Right lobe of liver (tissue), 6 donors: ENCODE results near the gene AATK. TPM values are rescaled to one million over a fixed set of nuclear protein-coding genes. Genes with fewer than 3 reads are reported as not detected.

Source experiments
- ATAC-seq, 4 donors: fragments of 200-7000 bp; cut with Tn5 transposase; one replicate each; pipeline ENCODE4 v1.9.1; 2020; ENCODE audit warnings: mild to moderate bottlenecking in 4 of 4, moderate library complexity in 4 of 4
- DNase-seq, 3 donors: peaks; one replicate each; pipeline ENCODE4 v3.0.0-alpha.2; 2020
- H3K27ac ChIP-seq, 3 donors: fragments of 200-600 bp; one replicate each; pipeline ENCODE4 v1.8.0; 2022
- H3K27me3 ChIP-seq, 2 donors: fragments of 200-600 bp; one replicate each; pipeline ENCODE4 v1.8.0; 2022
- H3K36me3 ChIP-seq, 4 donors: fragments of 200-600 bp; sonication (generic) in 1 of 4; one replicate each; pipeline versions ENCODE4 v1.5.1 to v1.8.0; 2017 to 2022; ENCODE audit warnings: control low read depth in 1 of 4
- H3K4me1 ChIP-seq, 4 donors: fragments of 200-600 bp; sonication (generic) in 1 of 4; one replicate each; pipeline versions ENCODE4 v1.5.1 to v1.8.0; 2017 to 2022; ENCODE audit warnings: control low read depth in 1 of 4
- H3K4me3 ChIP-seq, 3 donors: fragments of 200-600 bp; one replicate each; pipeline ENCODE4 v1.8.0; 2022
- H3K9me3 ChIP-seq, 4 donors: fragments of 200-600 bp; sonication (generic) in 1 of 4; one replicate each; pipeline versions ENCODE4 v1.5.1 to v1.8.0; 2017 to 2022; ENCODE audit warnings: control low read depth in 1 of 4
- CTCF ChIP-seq, 4 donors: fragments of 200-600 bp in 3 of 4; fragments of 450-650 bp in 1 of 4; IDR thresholded peaks; one replicate each; pipeline versions ENCODE4 v1.5.1 to v1.8.0; 2016 to 2022; ENCODE audit warnings: antibody characterized with exemption in 4 of 4, mild to moderate bottlenecking in 2 of 4
- POLR2A ChIP-seq: fragments of 450-650 bp; IDR thresholded peaks from one replicate; pipeline ENCODE4 v1.6.1; 2017; ENCODE audit warnings: antibody characterized with exemption, mild to moderate bottlenecking
- WGBS: methylation state at CpG from one replicate; pipeline ENCODE4 v1.1.6; 2018; ENCODE audit warnings: low coverage, low lambda C conversion rate; ENCODE audit not compliant: insufficient coverage; ENCODE audit errors: missing lambda C conversion rate; 5-methylcytosine and 5-hydroxymethylcytosine counted together
- intact Hi-C, 2 donors: fragments of 100-400 bp; cut with DNase I; formaldehyde crosslinking; loops; one replicate each; pipeline versions ENCODE4 v1.11.2 to v1.14.1; 2022
- total RNA-seq, 6 experiments: library from RNA; depleted of rRNA in 2 of 6; stranded (reverse); fragments of >200 nt in 2 of 6; fragmentation: NEBNext Ultra II Directional in 3 of 6; extraction: Animal tissue kit (Norgen Biotek cat#: 25700) in 3 of 6; gene quantifications; one replicate each; pipeline versions ENCODE4 v1.1.0 to v1.2.4, GENCODE V29; 2016 to 2023
- donor health status: DM: no; HTN: yes; CAD: no.
- donor health status: DM: no; HTN: no; CAD: no.
- donor health status: DM: no; HTN: no; CAD: no.
- donor health status: DM: no; HTN: yes; CAD: no.
- donor health status: DM: no; HTN: yes; CAD: no.

Gene AATK
- total RNA-seq, 6 experiments from 2014 or later: 0.31 to 1.2 (median 0.86) TPM

- Histone ChIP-seq H3K9me3 (no peaks in the 10 kb centered on the region), H3K4me1 (peaks cover 0 to 11% (median 5%) of the 10 kb centered on the region in 4 donors), H3K4me3 (no peak overlapping the region), H3K36me3 (peaks cover 0 to 4% (median 2%) of the 10 kb centered on the region in 4 donors), H3K27ac (no peak overlapping the region), H3K27me3 (no peaks in the 10 kb centered on the region)
- WGBS: 85% methylated on average over 11 of the region's 17 CpGs
- DNase-seq: no peak
- intact Hi-C loops: no loop called here
- no peak for ATAC-seq
- no peak for TF ChIP-seq CTCF (IDR thresholded peaks at IDR 0.05)
- TF ChIP-seq POLR2A: no peak
Observed at GRCh38 chr17:81075307-81075706, 90.7 kb downstream of the AATK start.

GRCh38 chr17:81074875-81075274 is 91.1 kb downstream of the AATK start:
- Histone ChIP-seq H3K4me1 (peaks cover 0 to 16% (median 7%) of the 10 kb centered on the region in 4 donors), H3K36me3 (peaks cover 0 to 4% (median 2%) of the 10 kb centered on the region in 4 donors), H3K27ac (no peak overlapping the region), H3K9me3 (no peaks in the 10 kb centered on the region), H3K4me3 (no peak overlapping the region), H3K27me3 (no peaks in the 10 kb centered on the region)
- intact Hi-C loops: no loop called here
- WGBS: no CpG with 5 or more reads among the region's 8 CpGs
- ATAC-seq (no peak), DNase-seq (no peak)
- TF ChIP-seq CTCF (IDR thresholded peaks at IDR 0.05): no peak

- intact Hi-C loops: no loop called here
- Histone ChIP-seq H3K9me3 (no peaks in the 10 kb centered on the region), H3K4me3 (no peak overlapping the region), H3K27me3 (no peaks in the 10 kb centered on the region), H3K4me1 (peaks cover 0 to 22% (median 10%) of the 10 kb centered on the region in 4 donors), H3K27ac (no peak overlapping the region), H3K36me3 (peaks cover 0 to 4% (median 2%) of the 10 kb centered on the region in 4 donors)
- ATAC-seq: no peak
- no peak for DNase-seq
- TF ChIP-seq CTCF (IDR thresholded peaks at IDR 0.05) (no peak), POLR2A (no peak)
- WGBS: 93% methylated on average over 36 of the region's 42 CpGs
Observed at GRCh38 chr17:81073967-81074839, 91.8 kb downstream of the AATK start.

GRCh38 chr17:81071761-81072741 is 94.0 kb downstream of the AATK start:
- intact Hi-C loops: no loop called here
- peaks cover 0 to 44% (median 21%) of the 10 kb centered on the region in 4 donors for H3K4me1 ChIP-seq
- H3K36me3 ChIP-seq: peaks cover 0 to 4% (median 2%) of the 10 kb centered on the region in 4 donors
- H3K27ac ChIP-seq: peak overlapping the region in 1 of 3 donors; percentile 67
- DNase-seq (no peak), ATAC-seq (no peak)
- TF ChIP-seq POLR2A (no peak), CTCF (IDR thresholded peaks at IDR 0.05) (no peak)
- no peak overlapping the region for H3K4me3 ChIP-seq
- H3K27me3 ChIP-seq: no peaks in the 10 kb centered on the region
- H3K9me3 ChIP-seq: no peaks in the 10 kb centered on the region
- 71% methylated on average over 16 of the region's 39 CpGs for WGBS
